Measurements from ENCODE around the gene NAGA. TPM values are rescaled to one million over a fixed set of nuclear protein-coding genes. Genes with fewer than 3 reads are reported as not detected.

NAGA gene
- total RNA-seq, 2 donors from 2014 or later, result 22.6 to 24.2 TPM

GRCh38 chr22:42041784-42042183 lies 28.8 kb downstream of the NAGA start:
- peaks cover 17% of the 10 kb centered on the region for H3K36me3 Mint-ChIP-seq
- DNase-seq (ENCODE audit: low spot score) (no peak), ATAC-seq (no peak)
- no peak overlapping the region for H3K27ac Mint-ChIP-seq
- H3K4me3 Mint-ChIP-seq, result no peak overlapping the region
- H3K9me3 Mint-ChIP-seq, result peaks cover 6% of the 10 kb centered on the region
- H3K4me1 Mint-ChIP-seq (ENCODE audit: low read depth in 2 of 2), result no peaks in the 10 kb centered on the region
- no peaks in the 10 kb centered on the region for H3K27me3 Mint-ChIP-seq

- H3K4me3 Mint-ChIP-seq, result no peak overlapping the region
- no peak overlapping the region for H3K27ac Mint-ChIP-seq
- peaks cover 17% of the 10 kb centered on the region for H3K36me3 Mint-ChIP-seq
- peaks cover 6% of the 10 kb centered on the region for H3K9me3 Mint-ChIP-seq
- H3K4me1 Mint-ChIP-seq (ENCODE audit: low read depth in 2 of 2), result no peaks in the 10 kb centered on the region
- no peak for ATAC-seq
- no peak for DNase-seq (ENCODE audit: low spot score)
- H3K27me3 Mint-ChIP-seq, result no peaks in the 10 kb centered on the region
Measured at GRCh38 chr22:42039271-42039670, 31.3 kb downstream of the NAGA start.

GRCh38 chr22:42035256-42035655 lies 35.4 kb downstream of the NAGA start:
- Mint-ChIP-seq H3K27ac (no peak overlapping the region), H3K4me1 (ENCODE audit: low read depth in 2 of 2) (peaks cover 13 to 16% of the 10 kb centered on the region in 2 donors), H3K4me3 (no peak overlapping the region), H3K36me3 (no peaks in the 10 kb centered on the region), H3K27me3 (peaks cover 0 to 2% of the 10 kb centered on the region in 2 donors), H3K9me3 (no peaks in the 10 kb centered on the region)
- ATAC-seq, result no peak
- DNase-seq (ENCODE audit: low spot score), result no peak

GRCh38 chr22:42033263-42034181 lies 37.1 kb downstream of the NAGA start:
- Mint-ChIP-seq H3K36me3 (no peaks in the 10 kb centered on the region), H3K4me3 (no peak overlapping the region), H3K9me3 (no peaks in the 10 kb centered on the region), H3K4me1 (ENCODE audit: low read depth in 2 of 2) (peaks cover 16 to 17% of the 10 kb centered on the region in 2 donors), H3K27me3 (peaks cover 0 to 2% of the 10 kb centered on the region in 2 donors), H3K27ac (no peak overlapping the region)
- no peak for ATAC-seq
- no peak for DNase-seq (ENCODE audit: low spot score)

GRCh38 chr22:42026705-42027104 lies 43.9 kb downstream of the NAGA start:
- Mint-ChIP-seq H3K4me1 (ENCODE audit: low read depth in 2 of 2) (peaks cover 12 to 16% of the 10 kb centered on the region in 2 donors), H3K27me3 (peaks cover 0 to 2% of the 10 kb centered on the region in 2 donors), H3K36me3 (no peaks in the 10 kb centered on the region), H3K4me3 (no peak overlapping the region), H3K27ac (no peak overlapping the region), H3K9me3 (no peaks in the 10 kb centered on the region)
- DNase-seq (ENCODE audit: low spot score) (no peak), ATAC-seq (no peak)

- Mint-ChIP-seq H3K4me3 (no peak overlapping the region), H3K27ac (no peak overlapping the region), H3K36me3 (no peaks in the 10 kb centered on the region), H3K4me1 (ENCODE audit: low read depth in 2 of 2) (peaks cover 3 to 5% of the 10 kb centered on the region in 2 donors), H3K9me3 (no peaks in the 10 kb centered on the region), H3K27me3 (no peaks in the 10 kb centered on the region)
- DNase-seq (ENCODE audit: low spot score), result no peak
- no peak for ATAC-seq
Measured at GRCh38 chr22:42025421-42025820, 45.2 kb downstream of the NAGA start.

- Mint-ChIP-seq H3K36me3 (no peaks in the 10 kb centered on the region), H3K9me3 (no peaks in the 10 kb centered on the region), H3K27me3 (peaks cover under 1 to 5% of the 10 kb centered on the region in 2 donors), H3K4me1 (ENCODE audit: low read depth in 2 of 2) (no peaks in the 10 kb centered on the region), H3K27ac (no peak overlapping the region), H3K4me3 (no peak overlapping the region)
- ATAC-seq, result no peak
- DNase-seq (ENCODE audit: low spot score), result no peak
Measured at GRCh38 chr22:42022162-42022847, 48.3 kb downstream of the NAGA start.

- Mint-ChIP-seq H3K27ac (no peak overlapping the region), H3K4me1 (ENCODE audit: low read depth in 2 of 2) (no peaks in the 10 kb centered on the region), H3K36me3 (no peaks in the 10 kb centered on the region), H3K9me3 (no peaks in the 10 kb centered on the region), H3K27me3 (peaks cover 8 to 10% of the 10 kb centered on the region in 2 donors), H3K4me3 (no peak overlapping the region)
- no peak for ATAC-seq
- DNase-seq (ENCODE audit: low spot score), result no peak
Measured at GRCh38 chr22:42021571-42021970, 49.0 kb downstream of the NAGA start.

- no peak overlapping the region for H3K4me3 Mint-ChIP-seq
- H3K4me1 Mint-ChIP-seq (ENCODE audit: low read depth in 2 of 2), result no peaks in the 10 kb centered on the region
- no peaks in the 10 kb centered on the region for H3K9me3 Mint-ChIP-seq
- peaks cover 17 to 18% of the 10 kb centered on the region in 2 donors for H3K27me3 Mint-ChIP-seq
- no peak overlapping the region for H3K27ac Mint-ChIP-seq
- no peak for ATAC-seq
- DNase-seq (ENCODE audit: low spot score), result no peak
- H3K36me3 Mint-ChIP-seq, result no peaks in the 10 kb centered on the region
Measured at GRCh38 chr22:42018224-42018623, 52.4 kb downstream of the NAGA start.

GRCh38 chr22:42016111-42016510 lies 54.5 kb downstream of the NAGA start:
- Mint-ChIP-seq H3K4me1 (ENCODE audit: low read depth in 2 of 2) (no peaks in the 10 kb centered on the region), H3K9me3 (no peaks in the 10 kb centered on the region), H3K4me3 (no peak overlapping the region), H3K27me3 (peaks cover 23 to 24% of the 10 kb centered on the region in 2 donors), H3K27ac (no peak overlapping the region), H3K36me3 (peaks cover 4% of the 10 kb centered on the region)
- ATAC-seq (no peak), DNase-seq (ENCODE audit: low spot score) (no peak)

- Mint-ChIP-seq H3K36me3 (peaks cover 11% of the 10 kb centered on the region), H3K9me3 (no peaks in the 10 kb centered on the region), H3K27ac (no peak overlapping the region), H3K4me1 (ENCODE audit: low read depth in 2 of 2) (no peaks in the 10 kb centered on the region), H3K4me3 (no peak overlapping the region), H3K27me3 (peaks cover 23 to 24% of the 10 kb centered on the region in 2 donors)
- ATAC-seq (no peak), DNase-seq (ENCODE audit: low spot score) (no peak)
Measured at GRCh38 chr22:42013385-42013784, 57.2 kb downstream of the NAGA start.

- no peak for ATAC-seq
Measured at GRCh38 chr22:42010778-42011177, 59.8 kb downstream of the NAGA start.

More at GRCh38 chr22:42010778-42011177, 59.8 kb downstream of the NAGA start:
- Mint-ChIP-seq H3K27me3 (peaks cover 20 to 22% of the 10 kb centered on the region in 2 donors), H3K9me3 (no peaks in the 10 kb centered on the region), H3K4me1 (ENCODE audit: low read depth in 2 of 2) (no peaks in the 10 kb centered on the region), H3K4me3 (no peak overlapping the region), H3K36me3 (peaks cover 11% of the 10 kb centered on the region), H3K27ac (no peak overlapping the region)
- no peak for DNase-seq (ENCODE audit: low spot score)

Measured in natural killer cell treated with Interleukin-12 subunit alpha and Interleukin-12 subunit beta and Interleukin-15 and Interleukin-18, amount 100 ng/mL, for 72 hours (primary cell).